ENCODE results near the gene ATP6V0D1. TPM values are rescaled to one million over a fixed set of nuclear protein-coding genes. Genes with fewer than 3 reads are reported as not detected.

Gene ATP6V0D1
- polyA plus RNA-seq, 3 donors: 354 to 687 (median 631) TPM

GRCh38 chr16:67443265-67443664 lies 37.7 kb downstream of the ATP6V0D1 start:
- Histone ChIP-seq H2AFZ (ENCODE audit: insufficient read depth, low read depth, low read length, poor library complexity, severe bottlenecking) (no peak overlapping the region), H4K20me1 (ENCODE audit: insufficient read depth, low read length) (peaks cover 100% of the 10 kb centered on the region), H3K27ac (ENCODE audit: low read depth in 1 of 2, low read length in 2 of 2) (no peak overlapping the region), H3K4me2 (replicated peaks; ENCODE audit: extremely low read depth, low read length, poor library complexity, severe bottlenecking) (no peak overlapping the region), H3K4me1 (ENCODE audit: control insufficient read depth in 1 of 2, insufficient read depth in 2 of 2, low read length in 2 of 2) (no peaks in the 10 kb centered on the region), H3K27me3 (ENCODE audit: control insufficient read depth in 2 of 2, insufficient read depth in 2 of 2, low read length in 2 of 2) (no peaks in the 10 kb centered on the region), H3K9ac (ENCODE audit: insufficient read depth, low read length, poor library complexity, severe bottlenecking) (no peak overlapping the region), H3K36me3 (replicated peaks in 1 of 2; ENCODE audit: control insufficient read depth in 1 of 2, insufficient read depth in 2 of 2, low read length in 2 of 2) (peaks cover 96 to 100% of the 10 kb centered on the region in 2 donors), H3K79me2 (ENCODE audit: insufficient read depth, low read length) (peaks cover 55% of the 10 kb centered on the region), H3K9me3 (replicated peaks in 1 of 2; ENCODE audit: control insufficient read depth in 1 of 2, insufficient read depth in 1 of 2, low read length in 2 of 2) (no peaks in the 10 kb centered on the region), H3K4me3 (replicated peaks in 1 of 3; ENCODE audit: low read depth in 2 of 3, low read length in 3 of 3) (no peak overlapping the region)
- Mint-ChIP-seq H3K9me3 (peaks cover 0 to 3% (median 0%) of the 10 kb centered on the region in 7 donors), H3K4me3 (no peak overlapping the region), H3K36me3 (peaks cover 65 to 98% of the 10 kb centered on the region in 2 donors), H3K27ac (peak overlapping the region in 1 of 7 donors; percentile 44), H3K4me1 (no peaks in the 10 kb centered on the region), H3K27me3 (ENCODE audit: low read depth in 3 of 3) (peaks cover 0 to 1% (median 0%) of the 10 kb centered on the region in 3 donors)
- intact Hi-C loops (cut with micrococcal nuclease): no loop called here
- DNase-seq: no peak
- WGBS (ENCODE audit: insufficient coverage): 90% methylated on average over 4 of the region's 6 CpGs
- TF ChIP-seq CTCF (IDR thresholded peaks at IDR 0.05): no peak

- H3K4me3 ChIP-seq (replicated peaks in 1 of 3; ENCODE audit: low read depth in 2 of 3, low read length in 3 of 3): no peak overlapping the region
- H2AFZ ChIP-seq (ENCODE audit: insufficient read depth, low read depth, low read length, poor library complexity, severe bottlenecking): no peak overlapping the region
- peaks cover 71 to 98% of the 10 kb centered on the region in 2 donors for H3K36me3 Mint-ChIP-seq
- intact Hi-C loops (cut with micrococcal nuclease): no loop called here
- no peaks in the 10 kb centered on the region for H3K4me1 ChIP-seq (ENCODE audit: control insufficient read depth in 1 of 2, insufficient read depth in 2 of 2, low read length in 2 of 2)
- H3K36me3 ChIP-seq (replicated peaks in 1 of 2; ENCODE audit: control insufficient read depth in 1 of 2, insufficient read depth in 2 of 2, low read length in 2 of 2): peaks cover 98 to 100% of the 10 kb centered on the region in 2 donors
- peaks cover 100% of the 10 kb centered on the region for H4K20me1 ChIP-seq (ENCODE audit: insufficient read depth, low read length)
- H3K27ac Mint-ChIP-seq: peak overlapping the region in 1 of 7 donors; percentile 20
- 98% methylated on average over 10 of the region's 13 CpGs for WGBS (ENCODE audit: insufficient coverage)
- H3K9ac ChIP-seq (ENCODE audit: insufficient read depth, low read length, poor library complexity, severe bottlenecking): no peak overlapping the region
- peaks cover 0 to 3% (median 0%) of the 10 kb centered on the region in 7 donors for H3K9me3 Mint-ChIP-seq
- TF ChIP-seq CTCF (IDR thresholded peaks at IDR 0.05): no peak
- no peak for DNase-seq
- no peak overlapping the region for H3K4me2 ChIP-seq (replicated peaks; ENCODE audit: extremely low read depth, low read length, poor library complexity, severe bottlenecking)
- no peaks in the 10 kb centered on the region for H3K27me3 ChIP-seq (ENCODE audit: control insufficient read depth in 2 of 2, insufficient read depth in 2 of 2, low read length in 2 of 2)
- peaks cover under 1% of the 10 kb centered on the region for H3K4me1 Mint-ChIP-seq
- peaks cover 0 to 1% (median 0%) of the 10 kb centered on the region in 3 donors for H3K27me3 Mint-ChIP-seq (ENCODE audit: low read depth in 3 of 3)
- no peak overlapping the region for H3K27ac ChIP-seq (ENCODE audit: low read depth in 1 of 2, low read length in 2 of 2)
- no peak overlapping the region for H3K4me3 Mint-ChIP-seq
- no peaks in the 10 kb centered on the region for H3K9me3 ChIP-seq (replicated peaks in 1 of 2; ENCODE audit: control insufficient read depth in 1 of 2, insufficient read depth in 1 of 2, low read length in 2 of 2)
- peaks cover 49% of the 10 kb centered on the region for H3K79me2 ChIP-seq (ENCODE audit: insufficient read depth, low read length)
Measured at GRCh38 chr16:67442581-67443255, 38.2 kb downstream of the ATP6V0D1 start.
